Astrocyte of the hippocampus (primary cell): ENCODE measurements around the gene IL27RA.

ENCODE experiments used
- DNase-seq: peaks from one replicate; pipeline ENCODE4 v3.0.0; 2011; ENCODE audit warnings: low read depth, low spot score

Gene IL27RA

GRCh38 chr19:14058182-14059092 lies 26.9 kb downstream of the IL27RA start:
- no peak for DNase-seq

GRCh38 chr19:14059093-14059480 lies 27.5 kb downstream of the IL27RA start:
- DNase-seq = no peak

GRCh38 chr19:14059652-14060155 lies 28.1 kb downstream of the IL27RA start:
- DNase-seq = no peak

DNA sequence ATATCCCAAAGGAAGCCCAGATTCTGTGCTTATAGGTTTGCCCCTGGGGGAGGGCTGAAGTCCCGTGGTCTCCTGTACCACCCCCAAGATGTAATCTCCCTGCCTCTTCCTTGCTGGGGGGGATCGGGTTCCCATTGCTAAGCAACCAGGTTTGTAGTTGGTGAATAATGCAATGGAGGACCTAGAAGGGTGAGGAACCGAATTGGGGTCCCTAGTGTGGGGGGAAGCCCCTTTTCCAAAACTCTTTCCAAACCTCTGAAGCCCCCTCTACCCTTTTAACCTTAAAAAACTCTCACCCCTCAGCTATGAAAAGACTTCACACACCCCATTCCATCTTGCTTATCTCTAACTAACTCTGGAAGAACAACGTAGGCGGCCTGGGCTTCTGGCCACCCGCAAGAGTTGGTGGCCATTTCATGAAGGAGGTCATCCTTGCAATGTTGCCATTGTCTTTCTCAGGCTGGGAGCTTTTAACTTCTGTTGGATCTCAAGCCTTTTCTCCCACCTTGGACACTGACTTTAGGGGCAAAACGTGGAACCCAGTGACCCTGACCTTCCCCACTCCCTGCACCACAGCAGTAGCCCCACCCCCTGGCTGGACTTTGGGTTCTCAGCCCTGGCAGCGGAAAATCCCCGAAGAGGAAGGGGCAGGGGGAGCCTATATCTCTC lies 29.7 kb downstream of the IL27RA start:
- no peak for DNase-seq

- no peak for DNase-seq
Measured at GRCh38 chr19:14061751-14062557, 30.4 kb downstream of the IL27RA start, which contains the start of gene PALM3. PALM3 (minus strand) TSS chr19:14062076; CDS start chr19:14061980, 96 bp downstream.

GRCh38 chr19:14062558-14062855 lies 30.9 kb downstream of the IL27RA start:
- no peak for DNase-seq

GRCh38 chr19:14063105-14063504 lies 31.5 kb downstream of the IL27RA start:
- DNase-seq = no peak

DNA sequence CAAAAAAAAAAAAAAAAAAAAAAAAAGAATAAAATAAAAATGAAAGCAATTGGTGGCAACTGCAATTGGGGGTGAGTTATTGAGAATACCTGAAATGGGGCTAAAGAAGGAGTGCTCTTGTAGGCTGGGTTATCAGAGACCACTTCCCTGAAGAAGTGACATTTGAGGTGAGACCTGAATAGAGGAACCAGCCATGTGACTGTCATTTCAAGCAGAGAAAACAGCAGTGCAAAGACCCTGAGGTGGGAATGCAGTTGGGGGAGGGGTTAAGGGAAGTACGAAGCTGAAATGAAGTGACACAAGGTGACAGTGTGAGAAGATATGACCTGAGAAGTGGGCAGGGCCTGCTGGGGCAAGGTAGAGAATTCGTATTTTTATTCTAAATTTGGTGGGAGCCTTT lies 34.6 kb downstream of the IL27RA start:
- no peak for DNase-seq

DNA sequence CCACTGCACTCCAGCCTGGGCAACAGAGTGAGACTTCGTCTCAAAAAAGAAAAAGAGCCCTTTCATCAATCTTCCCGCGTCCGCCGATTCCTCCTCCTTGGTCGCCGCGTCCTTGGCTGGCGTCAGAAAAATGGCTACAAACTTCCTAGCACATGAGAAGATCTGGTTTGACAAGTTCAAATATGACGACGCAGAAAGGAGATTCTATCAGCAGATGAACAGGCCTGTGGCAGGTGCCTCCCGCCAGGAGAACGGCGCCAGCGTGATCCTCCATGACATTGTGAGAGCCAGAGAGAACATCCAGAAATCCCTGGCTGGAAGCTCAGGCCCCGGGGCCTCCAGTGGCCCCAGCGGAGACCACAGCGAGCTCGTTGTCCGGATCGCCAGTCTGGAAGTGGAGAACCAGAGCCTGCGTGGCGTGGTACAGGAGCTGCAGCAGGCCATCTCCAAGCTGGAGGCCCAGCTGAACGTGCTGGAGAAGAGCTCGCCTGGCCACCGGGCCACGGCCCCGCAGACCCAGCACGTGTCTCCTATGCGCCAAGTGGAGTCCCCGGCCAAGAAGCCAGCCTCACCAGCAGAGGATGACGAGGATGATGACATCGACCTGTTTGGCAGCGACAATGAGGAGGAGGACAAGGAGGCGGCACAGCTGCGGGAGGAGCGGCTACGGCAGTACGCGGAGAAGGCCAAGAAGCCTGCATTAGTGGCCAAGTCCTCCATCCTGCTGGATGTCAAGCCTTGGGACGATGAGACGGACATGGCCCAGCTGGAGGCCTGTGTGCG lies 38.9 kb downstream of the IL27RA start:
- DNase-seq = no peak

- no peak for DNase-seq
Measured at GRCh38 chr19:14072535-14073260, 41.1 kb downstream of the IL27RA start, which contains the start of gene MISP3. MISP3 (plus strand) TSS chr19:14072786; CDS start chr19:14073310, 524 bp downstream.

DNA sequence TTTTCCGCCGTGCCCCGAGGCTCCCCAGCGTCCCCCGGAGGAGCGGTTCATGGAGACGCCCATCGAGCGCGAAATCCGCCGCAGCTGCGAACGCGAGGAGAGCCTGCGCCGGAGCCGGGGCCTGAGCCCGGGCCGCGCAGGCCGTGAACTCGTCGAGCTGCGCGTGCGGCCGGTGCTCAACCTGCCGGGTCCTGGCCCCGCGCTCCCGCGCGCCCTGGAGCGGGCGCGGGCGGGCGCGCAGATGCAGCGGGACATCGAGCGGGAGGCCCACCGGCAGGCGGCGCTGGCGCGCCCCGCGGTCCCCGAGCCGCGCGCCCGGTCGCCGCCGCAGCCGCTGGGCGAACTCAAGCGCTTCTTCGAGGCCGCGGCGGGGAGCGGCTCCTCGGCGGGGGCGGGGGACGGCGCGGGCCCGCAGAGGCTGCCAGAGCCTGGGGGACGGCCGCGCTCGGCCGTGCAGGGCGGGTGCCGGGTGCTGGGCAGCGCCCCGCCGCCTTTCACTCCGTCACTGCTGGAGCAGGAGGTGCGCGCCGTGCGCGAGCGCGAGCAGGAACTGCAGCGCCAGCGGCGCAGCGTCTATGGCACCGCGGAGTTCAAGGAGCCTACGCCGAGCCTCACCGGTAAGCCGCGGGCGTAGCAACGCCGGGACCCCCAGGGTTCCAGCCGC lies 41.8 kb downstream of the IL27RA start:
- peak; percentile 90 for DNase-seq

- DNase-seq = no peak
Measured at GRCh38 chr19:14073925-14074838, 42.6 kb downstream of the IL27RA start.

DNA sequence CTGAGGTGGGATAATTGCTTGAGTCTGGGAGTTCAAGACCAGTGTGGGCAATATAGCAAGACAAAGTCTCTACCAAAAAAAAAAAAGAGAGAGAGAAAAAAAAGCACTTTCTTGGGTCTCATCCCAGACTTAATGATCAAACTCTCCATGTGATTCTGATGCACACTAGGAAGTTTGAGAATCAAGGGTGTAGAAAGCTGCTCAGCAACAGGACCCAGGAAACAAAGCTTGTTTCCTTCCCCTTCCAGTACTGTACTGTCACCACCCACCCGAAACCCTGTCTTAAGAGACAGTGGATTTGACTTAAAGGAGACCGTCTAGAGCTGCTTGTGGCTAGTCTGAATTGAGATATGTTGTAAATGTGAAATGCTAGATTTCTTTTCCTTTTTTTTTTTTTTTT lies 46.8 kb downstream of the IL27RA start:
- no peak for DNase-seq

- peak; percentile 100 for DNase-seq
Measured at GRCh38 chr19:14080887-14081796, 49.6 kb downstream of the IL27RA start.

DNA sequence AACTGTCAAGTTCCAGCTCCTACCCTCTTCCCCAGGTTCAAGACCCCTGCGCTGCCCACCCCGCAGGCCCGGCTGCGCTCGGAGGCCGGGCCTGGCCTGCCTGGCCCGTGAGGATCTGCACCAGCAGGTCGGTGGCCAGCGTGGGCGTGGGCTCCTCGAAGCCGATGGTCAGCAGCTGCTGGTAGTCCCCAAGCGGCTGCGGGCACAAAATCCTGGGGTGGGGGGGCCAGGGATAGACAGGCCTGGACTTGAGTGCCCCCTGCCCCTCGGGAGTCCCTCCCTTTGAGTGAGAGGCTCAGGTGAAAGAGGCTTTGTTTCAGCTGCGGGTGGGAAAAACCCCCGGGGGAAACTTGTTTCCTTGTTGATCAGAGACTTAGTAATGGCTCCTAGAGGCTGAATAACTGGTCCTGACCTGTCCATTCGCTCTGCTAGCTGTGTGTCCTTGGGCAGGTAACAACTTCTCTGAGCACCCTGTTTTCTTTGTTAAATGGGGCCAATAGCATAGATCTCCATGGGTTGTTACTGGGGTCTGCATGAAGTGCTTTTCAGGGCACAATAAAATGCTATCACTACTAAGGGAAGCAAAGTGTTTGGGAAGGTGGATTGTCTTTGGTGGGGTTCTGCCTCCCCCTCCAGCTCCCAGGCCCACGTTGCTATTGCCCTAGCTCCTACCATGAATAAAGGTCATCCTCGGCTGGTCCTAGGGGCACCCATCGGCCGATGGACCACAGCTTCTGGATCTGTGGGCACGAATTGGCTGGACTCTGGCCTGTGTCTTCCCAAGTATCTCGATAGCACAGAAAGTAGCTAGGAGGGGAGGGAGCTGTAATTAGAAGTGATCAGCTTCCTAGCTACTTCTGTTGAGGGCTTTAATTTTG lies 50.5 kb downstream of the IL27RA start:
- peak; percentile 59 for DNase-seq

- DNase-seq = no peak
Measured at GRCh38 chr19:14082675-14082960, 51.1 kb downstream of the IL27RA start.
